Left ventricle myocardium inferior (tissue), 1 donor: ENCODE measurements around the gene ADORA1. TPM values are rescaled to one million over a fixed set of nuclear protein-coding genes. Genes with fewer than 3 reads are reported as not detected.

ENCODE experiments used
- DNase-seq: peaks from one replicate; pipeline ENCODE4 v3.0.0-alpha.2; 2020
- H3K27ac ChIP-seq: fragments of 200-600 bp; replicated peaks from 2 replicates; pipeline ENCODE4 v1.8.0; 2021
- H3K27me3 ChIP-seq: fragments of 200-600 bp; 2 replicates; pipeline ENCODE4 v1.8.0; 2021; ENCODE audit warnings: low read depth
- H3K36me3 ChIP-seq: fragments of 200-600 bp; 2 replicates; pipeline ENCODE4 v1.8.0; 2021
- H3K4me1 ChIP-seq: fragments of 200-600 bp; 2 replicates; pipeline ENCODE4 v1.8.0; 2021
- H3K4me3 ChIP-seq: fragments of 200-600 bp; 2 replicates; pipeline ENCODE4 v1.8.0; 2021; ENCODE audit warnings: mild to moderate bottlenecking, moderate library complexity
- H3K9me3 ChIP-seq: fragments of 200-600 bp; replicated peaks from 2 replicates; pipeline ENCODE4 v1.8.0; 2021
- CTCF ChIP-seq: fragments of 200-600 bp; IDR thresholded peaks from 2 replicates; pipeline ENCODE4 v1.8.0; 2021; ENCODE audit warnings: antibody characterized with exemption, mild to moderate bottlenecking, borderline replicate concordance
- intact Hi-C: fragments of 100-400 bp; cut with micrococcal nuclease; formaldehyde crosslinking; loops from one replicate; pipeline ENCODE4 v1.11.0; 2022
- total RNA-seq: library from RNA; stranded (reverse); fragmentation: NEBNext Ultra II Directional; extraction: Animal tissue kit (Norgen Biotek cat#: 25700); gene quantifications from one replicate; pipeline ENCODE4 v1.2.1, GENCODE V29; 2021
- donor health status: DM: no; HTN: yes; CAD: no; lungs with severe emphysema.

Gene ADORA1
- total RNA-seq, 1 donor from 2014 or later: 16.4 TPM

DNA sequence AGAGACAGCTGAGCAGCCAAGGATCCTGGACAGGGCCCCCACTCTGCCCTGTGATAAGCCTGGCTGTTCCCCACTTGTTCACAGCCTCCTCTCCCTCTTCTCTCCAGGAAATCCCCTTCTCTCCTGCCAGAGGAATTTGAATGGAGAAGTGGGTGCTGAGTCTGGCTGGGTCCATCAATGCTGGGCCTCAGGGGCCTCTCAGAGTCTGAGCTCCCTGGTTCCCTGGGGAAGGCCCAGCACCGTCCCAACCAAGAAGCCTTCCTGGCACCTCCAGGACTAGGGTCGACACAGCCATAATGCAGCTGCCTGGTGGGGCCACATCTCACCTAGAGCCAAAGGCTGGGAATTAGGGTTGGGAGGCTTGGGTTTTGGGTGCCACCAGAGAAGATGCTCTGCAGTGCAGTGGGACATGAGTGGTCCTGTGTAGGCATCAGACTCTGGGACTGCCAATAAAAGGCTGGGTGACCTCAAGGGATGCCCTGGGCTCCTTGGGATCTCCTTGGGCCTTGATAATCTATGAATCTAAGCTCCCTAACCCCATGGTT lies 45.6 kb downstream of the ADORA1 start:
- Histone ChIP-seq H3K4me3 (no peak overlapping the region), H3K27me3 (peaks cover 13% of the 10 kb centered on the region), H3K9me3 (no peaks in the 10 kb centered on the region), H3K27ac (no peak overlapping the region), H3K4me1 (no peaks in the 10 kb centered on the region), H3K36me3 (no peaks in the 10 kb centered on the region)
- no peak for DNase-seq
- intact Hi-C loops: no loop called here
- no peak for TF ChIP-seq CTCF

DNA sequence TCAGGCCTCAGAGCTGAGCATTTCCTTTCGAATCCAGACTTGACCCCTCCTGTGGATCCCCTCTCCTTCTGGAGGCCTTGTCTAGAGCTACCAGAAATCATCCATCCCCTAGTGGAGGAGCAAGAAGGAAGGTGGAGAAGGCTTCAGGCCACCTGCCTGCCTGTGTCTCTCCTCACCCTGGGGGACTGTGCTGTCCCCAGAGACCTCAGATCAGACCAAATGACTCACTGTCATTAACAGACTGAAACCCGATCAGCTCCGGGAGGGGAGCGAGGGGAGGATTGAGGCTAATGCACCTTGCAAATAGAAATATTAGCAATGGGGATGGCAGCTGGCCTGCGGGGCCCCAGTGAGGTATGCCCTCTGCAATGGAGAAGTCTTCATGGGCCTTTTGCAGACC lies 46.0 kb downstream of the ADORA1 start:
- Histone ChIP-seq H3K36me3 (no peaks in the 10 kb centered on the region), H3K27ac (no peak overlapping the region), H3K27me3 (peaks cover 13% of the 10 kb centered on the region), H3K4me3 (no peak overlapping the region), H3K9me3 (no peaks in the 10 kb centered on the region), H3K4me1 (no peaks in the 10 kb centered on the region)
- no peak for DNase-seq
- no peak for TF ChIP-seq CTCF
- intact Hi-C loops: no loop called here

- TF ChIP-seq CTCF: no peak
- Histone ChIP-seq H3K4me1 (no peaks in the 10 kb centered on the region), H3K27ac (no peak overlapping the region), H3K4me3 (no peak overlapping the region), H3K36me3 (no peaks in the 10 kb centered on the region), H3K9me3 (no peaks in the 10 kb centered on the region), H3K27me3 (peaks cover 17% of the 10 kb centered on the region)
- no peak for DNase-seq
- intact Hi-C loops: no loop called here
These were observed 46.9 kb downstream of the ADORA1 start for GRCh38 chr1:203174324-203174985.

DNA sequence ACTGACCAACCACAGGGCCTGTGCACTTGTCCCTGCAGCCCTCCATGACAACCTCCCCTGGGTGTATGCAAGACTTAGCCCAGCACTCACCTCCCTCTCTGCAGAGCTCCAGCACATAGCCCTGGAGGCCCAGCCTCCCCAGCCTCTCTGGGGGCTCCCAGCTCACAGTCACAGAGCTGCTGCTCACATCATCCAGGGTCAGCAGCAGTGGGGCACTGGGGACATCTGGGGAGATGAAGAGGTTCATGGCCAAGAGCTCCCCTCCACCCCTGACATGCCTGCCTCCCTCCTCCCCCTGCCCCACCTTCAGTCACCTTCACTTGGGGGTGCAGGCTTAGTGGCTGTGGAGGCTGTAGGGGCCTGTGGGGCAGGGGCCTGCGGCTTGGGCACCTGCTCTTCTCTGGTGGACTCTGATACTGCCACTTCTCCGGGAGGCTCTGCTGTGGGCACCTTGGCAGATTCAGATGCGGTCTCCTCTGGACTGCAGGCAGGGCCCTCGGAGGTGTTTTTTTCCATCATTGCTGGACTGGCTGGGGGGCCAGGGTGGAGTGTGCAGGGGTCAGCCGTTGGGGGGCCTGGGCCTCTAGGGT lies 47.8 kb downstream of the ADORA1 start, which contains the start of gene MYBPH:
TSS of gene MYBPH (minus strand) at position 590 of the 590 bp plus-strand sequence. CDS start at position 519, 71 bp downstream.
- no peak for DNase-seq
- H3K4me1 ChIP-seq: no peaks in the 10 kb centered on the region

GRCh38 chr1:203175827-203176241 lies 48.3 kb downstream of the ADORA1 start:
- Histone ChIP-seq H3K4me3 (no peak overlapping the region), H3K4me1 (no peaks in the 10 kb centered on the region), H3K27me3 (peaks cover 18% of the 10 kb centered on the region), H3K9me3 (no peaks in the 10 kb centered on the region), H3K27ac (no peak overlapping the region), H3K36me3 (no peaks in the 10 kb centered on the region)
- intact Hi-C loops: no loop called here
- no peak for TF ChIP-seq CTCF
- peak; percentile 54 for DNase-seq

More for the DNA sequence above, 47.8 kb downstream of the ADORA1 start, which contains the start of gene MYBPH:
- H3K27me3 ChIP-seq: peaks cover 18% of the 10 kb centered on the region
- no peak within 1 kb of the TSS for H3K27ac ChIP-seq
- no peak for TF ChIP-seq CTCF
- no peaks in the 10 kb centered on the region for H3K36me3 ChIP-seq
- H3K4me3 ChIP-seq: no peak within 1 kb of the TSS
- no peaks in the 10 kb centered on the region for H3K9me3 ChIP-seq
- intact Hi-C loops: no loop called here
